WTC11 (cell line): Measurements from ENCODE around the gene DRC3.

Experiments
- ATF3 ChIP-seq: sonication (generic); formaldehyde crosslinking; conservative IDR thresholded peaks from 2 replicates; pipeline ENCODE4 v1.8.1; 2022; ENCODE audit warnings: mild to moderate bottlenecking, missing genetic modification reagents
- FOXK1 ChIP-seq: sonication (generic); formaldehyde crosslinking; IDR thresholded peaks from 2 replicates; pipeline ENCODE4 v1.8.0; 2022; ENCODE audit warnings: mild to moderate bottlenecking, moderate library complexity, missing genetic modification reagents
- HMGA2 ChIP-seq: fragments of 250-450 bp; sonication (Bioruptor Pico); IDR thresholded peaks from 2 replicates; pipeline ENCODE4 v1.4.0; 2021; ENCODE audit warnings: mild to moderate bottlenecking, moderate library complexity
- IRF1 ChIP-seq: sonication (generic); formaldehyde crosslinking; IDR thresholded peaks from 2 replicates; pipeline ENCODE4 v1.8.0; 2023; ENCODE audit warnings: missing genetic modification reagents
- MXD4 ChIP-seq: fragments of 250-450 bp; sonication (Bioruptor Pico); IDR thresholded peaks from 2 replicates; pipeline ENCODE4 v1.8.0; 2021; ENCODE audit warnings: mild to moderate bottlenecking, moderate library complexity, borderline replicate concordance
- SP1 ChIP-seq: sonication (generic); formaldehyde crosslinking; conservative IDR thresholded peaks from 2 replicates; pipeline ENCODE4 v1.8.1; 2022; ENCODE audit warnings: missing genetic modification reagents
- ZNF512 ChIP-seq: sonication (generic); formaldehyde crosslinking; IDR thresholded peaks from 2 replicates; pipeline ENCODE4 v1.8.1; 2022; ENCODE audit warnings: missing genetic modification reagents, borderline replicate concordance
- TF ChIP-seq, protein P1 (sequence below): fragments of 200-600 bp; IDR thresholded peaks from 2 replicates; pipeline ENCODE4 v1.8.0; 2022; ENCODE audit warnings: antibody characterized with exemption

GRCh38 chr17:17978481-17979424 lies 6.1 kb downstream of the DRC3 start:
- TF ChIP-seq, protein P1, sequence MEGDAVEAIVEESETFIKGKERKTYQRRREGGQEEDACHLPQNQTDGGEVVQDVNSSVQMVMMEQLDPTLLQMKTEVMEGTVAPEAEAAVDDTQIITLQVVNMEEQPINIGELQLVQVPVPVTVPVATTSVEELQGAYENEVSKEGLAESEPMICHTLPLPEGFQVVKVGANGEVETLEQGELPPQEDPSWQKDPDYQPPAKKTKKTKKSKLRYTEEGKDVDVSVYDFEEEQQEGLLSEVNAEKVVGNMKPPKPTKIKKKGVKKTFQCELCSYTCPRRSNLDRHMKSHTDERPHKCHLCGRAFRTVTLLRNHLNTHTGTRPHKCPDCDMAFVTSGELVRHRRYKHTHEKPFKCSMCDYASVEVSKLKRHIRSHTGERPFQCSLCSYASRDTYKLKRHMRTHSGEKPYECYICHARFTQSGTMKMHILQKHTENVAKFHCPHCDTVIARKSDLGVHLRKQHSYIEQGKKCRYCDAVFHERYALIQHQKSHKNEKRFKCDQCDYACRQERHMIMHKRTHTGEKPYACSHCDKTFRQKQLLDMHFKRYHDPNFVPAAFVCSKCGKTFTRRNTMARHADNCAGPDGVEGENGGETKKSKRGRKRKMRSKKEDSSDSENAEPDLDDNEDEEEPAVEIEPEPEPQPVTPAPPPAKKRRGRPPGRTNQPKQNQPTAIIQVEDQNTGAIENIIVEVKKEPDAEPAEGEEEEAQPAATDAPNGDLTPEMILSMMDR: no peak
- TF ChIP-seq ATF3 (CRISPR knock-in tag): no peak
- TF ChIP-seq MXD4: no peak
- no peak for TF ChIP-seq HMGA2 (CRISPR knock-in tag)
- TF ChIP-seq FOXK1 (CRISPR knock-in tag): no peak
- no peak for TF ChIP-seq ZNF512
- TF ChIP-seq IRF1: no peak
- TF ChIP-seq SP1: no peak
